Renal cortex interstitium (tissue), 11 donors: ENCODE results near the gene IL27RA. TPM values are rescaled to one million over a fixed set of nuclear protein-coding genes. Genes with fewer than 3 reads are reported as not detected.
A peak's percentile ranks its signal among the peaks of the same experiment; 100 is the strongest.
"Not testable (repeated sequence)": the region's sequence is repeated elsewhere in the genome, so short reads cannot be mapped to it uniquely, and the experiment has no call there.

Experiments used
- DNase-seq, 11 donors: peaks; one replicate each; pipeline ENCODE4 v3.0.0-alpha.2; 2013; ENCODE audit warnings: low read depth in 9 of 11, low spot score in 4 of 11; ENCODE audit errors: extremely low read depth in 1 of 11
- polyA plus RNA-seq, 3 donors: library from polyadenylated mRNA; unstranded; fragments of 120-200 nt; gene quantifications; one replicate each; pipeline ENCODE4 v1.2.1, GENCODE V29; 2013; ENCODE audit not compliant: insufficient read length in 3 of 3

The IL27RA gene
- polyA plus RNA-seq, 3 donors: 4.6 to 7.3 (median 6.4) TPM

DNA sequence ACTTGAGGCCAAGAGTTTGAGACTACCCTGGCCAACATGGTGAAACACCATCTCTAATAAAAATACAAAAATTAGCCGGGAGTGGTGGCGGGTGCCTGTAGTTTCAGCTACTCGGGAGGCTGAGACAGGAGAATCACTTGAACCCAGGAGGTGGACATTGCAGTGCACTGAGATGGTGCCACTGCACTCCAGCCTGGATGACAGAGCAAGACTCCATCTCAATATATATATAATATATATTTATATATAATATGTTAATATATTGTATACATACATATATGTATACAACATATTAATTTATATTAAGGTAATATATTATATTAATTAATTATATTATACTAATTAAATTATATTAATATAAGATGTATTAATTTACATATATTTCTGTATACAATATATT is 11.8 kb upstream of the IL27RA start:
- DNase-seq: not testable (repeated sequence)

DNA sequence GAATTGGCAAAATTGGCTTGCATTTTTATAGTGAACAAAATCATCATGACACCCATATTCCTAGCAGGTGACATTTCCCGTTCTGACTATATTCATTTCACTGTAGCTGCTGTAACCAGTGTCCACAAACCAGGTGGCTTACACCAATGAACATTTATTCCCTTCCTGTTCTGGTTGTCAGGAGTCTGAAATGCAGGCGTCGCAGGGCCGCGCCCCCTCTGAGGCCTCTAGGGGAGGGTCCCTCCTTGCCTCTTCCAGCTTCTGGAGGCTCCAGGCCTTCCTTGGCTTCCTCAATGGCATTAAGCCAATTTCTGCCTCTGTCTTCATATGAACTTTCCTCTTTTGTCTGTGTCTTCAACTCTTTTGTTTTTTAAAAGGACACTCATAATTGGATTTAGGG is 10.1 kb upstream of the IL27RA start:
- DNase-seq: no peak

DNA sequence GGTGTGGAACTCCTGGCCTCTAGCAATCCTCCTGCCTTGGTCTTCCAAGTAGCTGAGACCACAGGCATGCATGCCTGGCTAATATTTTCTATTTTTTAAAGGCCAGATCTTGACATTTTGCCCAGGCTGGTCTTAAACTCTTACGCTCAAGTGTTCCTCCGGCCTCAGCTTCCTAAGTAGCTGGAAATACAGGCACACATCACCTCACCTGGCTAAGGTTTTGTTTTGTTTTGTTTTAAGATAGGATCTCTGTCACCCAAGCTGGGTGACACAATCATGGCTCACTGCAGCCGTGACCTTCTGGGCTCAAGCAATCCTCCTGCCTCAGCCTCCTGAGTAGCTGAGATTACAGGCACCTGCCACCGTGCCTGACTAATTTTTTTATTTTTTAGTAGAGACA is 9.1 kb upstream of the IL27RA start:
- DNase-seq: no peak

DNA sequence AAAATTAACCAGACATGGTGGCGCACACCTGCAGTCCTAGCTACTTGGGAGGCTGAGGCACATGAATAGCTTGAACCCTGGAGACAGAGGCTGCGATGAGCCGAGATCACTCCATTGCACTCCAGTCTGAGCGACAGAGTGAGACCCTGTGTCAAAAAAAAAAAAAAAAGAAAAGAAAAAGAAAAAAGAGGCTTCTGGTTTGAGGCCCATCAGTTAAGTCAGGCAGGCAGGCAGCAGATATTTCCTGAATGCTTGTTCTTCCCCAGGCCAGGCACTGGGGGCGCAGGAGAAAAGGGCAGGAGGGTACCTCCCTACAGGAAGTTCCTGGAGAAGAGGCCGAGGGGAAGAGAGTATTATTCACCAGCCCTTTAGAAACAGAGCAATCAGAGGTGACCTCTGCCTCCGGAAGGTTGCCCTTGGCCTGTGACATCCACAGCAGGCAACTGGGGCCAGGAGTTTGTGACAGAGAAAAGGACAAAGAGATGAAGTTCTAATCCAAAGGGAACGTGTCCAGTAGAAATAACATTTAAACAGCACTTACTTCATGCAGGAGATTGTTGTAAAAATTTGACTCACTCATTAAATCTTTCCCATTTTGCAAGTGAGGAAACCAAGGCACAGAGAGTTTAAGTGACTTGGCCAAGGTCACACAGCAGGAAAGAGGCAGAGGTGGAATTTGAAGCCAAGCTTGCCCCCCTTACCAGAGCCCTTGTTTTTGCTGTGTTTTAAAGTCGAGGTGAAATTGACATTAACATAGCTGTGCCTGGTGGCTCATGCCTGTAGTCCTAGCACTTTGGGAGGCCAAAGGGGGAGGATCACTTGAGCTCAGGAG is 7.9 kb upstream of the IL27RA start:
- DNase-seq: no peak

DNA sequence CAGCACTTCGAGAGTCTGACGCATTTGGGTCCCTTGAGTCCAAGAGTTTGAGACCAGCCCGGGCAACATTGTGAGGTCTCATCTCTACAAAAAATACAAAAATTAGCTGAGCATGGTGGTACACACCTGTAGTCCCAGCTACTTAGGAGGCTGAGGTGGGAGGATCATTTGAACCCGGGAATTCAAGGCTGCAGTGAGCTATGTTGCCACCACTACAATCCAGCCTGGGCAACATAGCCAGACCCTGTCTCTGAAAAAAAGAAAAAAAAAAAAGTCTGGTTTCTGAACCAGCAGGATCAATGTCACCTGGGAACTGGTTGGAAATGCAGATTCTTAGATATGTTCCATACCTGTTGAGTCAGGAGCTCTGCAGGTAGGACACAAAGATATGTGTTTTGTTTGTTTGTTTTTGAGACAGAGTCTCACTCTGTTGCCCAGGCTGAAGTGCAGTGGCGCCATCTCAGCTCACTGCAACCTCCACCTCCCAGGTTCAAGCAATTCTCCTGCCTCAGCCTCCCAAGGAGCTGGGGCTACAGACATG is 4.8 kb upstream of the IL27RA start:
- not testable (repeated sequence) for DNase-seq

DNA sequence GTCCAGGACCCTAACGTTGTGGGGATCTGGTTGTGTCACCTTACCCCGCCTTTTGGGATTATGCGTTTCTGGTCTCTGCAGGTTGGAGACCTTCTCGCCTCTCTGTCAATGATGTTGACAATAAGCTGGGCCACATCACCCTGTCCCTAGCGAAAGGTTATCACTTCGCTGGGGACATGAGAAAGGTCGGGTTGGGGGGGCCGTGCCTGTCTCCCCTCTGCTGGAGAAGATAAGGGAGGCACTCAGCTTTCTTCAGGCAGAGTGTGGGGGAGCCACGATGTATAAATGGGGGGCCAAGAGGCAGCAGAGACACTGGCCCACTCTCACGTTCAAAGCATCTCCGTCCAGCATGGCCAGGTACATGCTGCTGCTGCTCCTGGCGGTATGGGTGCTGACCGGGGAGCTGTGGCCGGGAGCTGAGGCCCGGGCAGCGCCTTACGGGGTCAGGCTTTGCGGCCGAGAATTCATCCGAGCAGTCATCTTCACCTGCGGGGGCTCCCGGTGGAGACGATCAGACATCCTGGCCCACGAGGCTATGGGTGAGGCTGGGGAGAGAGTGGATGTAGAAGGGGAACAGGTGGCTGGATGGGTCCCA is 3.6 kb upstream of the IL27RA start, which contains the start of gene RLN3:
Gene RLN3, plus strand, starts transcription at position 293 of the 595 bp plus-strand sequence. Its CDS starts 57 bp downstream, at position 350.
- no peak for DNase-seq

DNA sequence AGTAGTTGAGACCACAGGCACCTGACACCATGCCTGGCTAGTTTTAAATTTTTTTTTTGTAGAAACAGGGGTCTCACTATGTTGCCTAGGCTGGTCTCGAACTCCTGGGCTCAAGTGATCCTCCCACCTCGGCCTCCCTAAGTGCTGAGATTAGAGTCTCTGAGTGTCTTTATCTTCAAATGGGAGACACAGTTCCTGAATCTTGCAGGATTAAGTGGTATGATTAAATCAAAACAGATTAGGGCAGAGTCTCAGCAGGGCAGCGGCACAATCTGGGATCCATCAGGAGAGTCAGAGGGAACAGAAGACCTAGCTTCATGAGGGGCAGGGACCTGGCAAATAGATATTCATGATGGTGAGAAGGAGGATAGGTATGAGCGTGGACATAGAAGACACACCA is 2.7 kb upstream of the IL27RA start:
- DNase-seq: no peak

DNA sequence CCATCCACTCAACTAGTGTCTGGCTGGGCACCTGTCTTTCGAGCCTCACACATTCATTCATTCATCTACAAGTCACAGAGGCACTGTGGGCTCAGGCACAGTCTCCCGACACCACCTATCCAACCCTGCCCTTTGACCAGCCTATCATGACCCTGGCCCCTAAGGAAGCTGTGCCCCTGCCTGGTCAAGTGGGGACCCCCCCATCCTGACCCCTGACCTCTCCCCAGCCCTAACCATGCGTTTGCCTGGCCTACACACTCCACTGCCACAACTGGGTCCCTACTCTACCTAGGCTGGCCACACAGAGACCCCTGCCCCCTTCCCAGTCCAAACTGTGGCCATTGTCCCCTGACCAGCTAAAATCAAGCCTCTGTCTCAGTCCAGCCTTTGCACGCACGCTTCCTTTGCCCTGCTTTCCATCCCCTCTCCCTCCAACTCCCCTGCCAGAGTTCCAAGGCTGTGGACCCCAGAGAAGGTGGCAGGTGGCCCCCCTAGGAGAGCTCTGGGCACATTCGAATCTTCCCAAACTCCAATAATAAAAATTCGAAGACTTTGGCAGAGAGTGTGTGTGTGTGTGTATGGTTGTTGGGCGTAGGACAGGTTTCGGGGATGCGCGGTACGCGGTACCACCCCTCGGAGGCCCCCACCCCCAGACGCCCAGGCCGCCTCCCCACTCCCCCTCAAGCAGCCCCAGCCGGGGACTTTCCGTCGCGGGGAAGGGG is 404 bp upstream of the IL27RA start:
- DNase-seq: no peak

DNA sequence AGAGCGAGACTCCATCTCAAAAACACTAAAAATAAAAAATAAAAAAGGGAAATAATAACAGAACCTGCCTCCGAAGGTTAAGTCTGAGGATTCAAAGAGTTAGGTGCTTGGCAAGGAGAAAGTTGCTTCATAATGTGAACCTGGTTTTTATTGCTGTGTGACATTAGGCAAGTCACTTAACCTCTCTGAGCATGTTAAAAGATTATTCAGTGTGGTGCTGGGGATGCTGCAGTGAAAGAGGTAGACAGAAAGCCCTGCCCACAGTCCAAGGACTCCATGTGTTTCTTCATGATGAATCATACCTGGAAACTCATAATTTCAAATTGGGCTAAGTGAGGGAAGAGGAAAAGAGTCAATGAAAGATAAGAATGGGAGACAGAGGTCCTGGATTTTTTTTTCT is 2.4 kb downstream of the IL27RA start:
- DNase-seq: no peak

DNA sequence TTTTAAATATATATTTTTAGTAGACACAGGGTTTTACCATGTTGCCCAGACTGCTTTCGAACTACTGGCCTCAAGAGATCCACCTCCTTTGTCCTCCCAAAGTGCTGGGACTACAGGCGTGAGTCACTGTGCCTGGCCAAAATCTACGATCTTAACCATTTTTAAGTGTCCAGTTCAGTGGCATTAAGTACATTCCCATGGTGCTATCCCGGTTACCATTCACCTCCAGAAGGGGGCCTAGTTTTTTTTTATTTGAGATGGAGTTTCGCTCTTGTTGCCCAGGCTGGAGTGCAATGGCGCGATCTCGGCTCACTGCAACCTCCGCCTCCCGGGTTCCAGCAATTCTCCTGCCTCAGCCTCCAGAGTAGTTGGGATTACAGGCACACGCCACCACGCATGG is 3.6 kb downstream of the IL27RA start:
- DNase-seq: not testable (repeated sequence)

DNA sequence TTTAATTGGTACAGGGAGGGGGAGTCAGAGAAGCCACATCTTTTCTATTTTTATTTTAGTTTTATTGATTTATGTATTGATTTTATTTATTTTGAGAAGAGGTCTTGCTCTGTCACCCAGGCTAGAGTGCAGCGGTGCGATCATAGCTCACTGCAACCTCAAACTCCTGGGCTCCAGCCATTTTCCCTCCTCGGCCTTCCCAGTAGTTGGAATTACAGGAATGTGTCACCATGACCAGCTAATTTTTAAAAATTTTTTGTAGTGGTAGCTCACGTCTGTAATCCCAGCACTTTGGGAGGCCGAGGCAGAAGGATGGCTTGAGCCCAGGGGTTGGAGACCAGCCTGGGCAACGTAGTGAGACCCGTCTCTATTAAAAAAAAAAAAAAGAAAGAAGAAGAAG is 4.1 kb downstream of the IL27RA start:
- no peak for DNase-seq

DNA sequence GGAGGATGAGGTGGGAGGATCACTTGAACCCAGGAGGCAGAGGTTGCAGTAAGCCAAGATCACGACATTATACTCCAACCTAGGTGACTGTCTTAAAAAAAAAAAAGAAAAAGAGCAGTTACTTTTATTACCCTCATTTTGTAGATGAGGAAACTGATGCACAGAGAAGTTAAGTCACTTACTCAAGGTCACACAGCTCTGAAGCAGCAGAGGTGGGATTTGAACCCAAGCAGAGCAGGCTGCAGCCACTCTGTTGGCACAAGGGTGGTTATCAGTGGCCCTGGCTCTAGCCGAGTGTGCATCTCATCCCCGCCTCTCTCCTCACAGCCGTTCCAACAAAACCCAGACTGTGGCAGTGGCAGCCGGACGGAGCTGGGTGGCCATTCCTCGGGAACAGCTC is 7.6 kb downstream of the IL27RA start:
- no peak for DNase-seq

DNA sequence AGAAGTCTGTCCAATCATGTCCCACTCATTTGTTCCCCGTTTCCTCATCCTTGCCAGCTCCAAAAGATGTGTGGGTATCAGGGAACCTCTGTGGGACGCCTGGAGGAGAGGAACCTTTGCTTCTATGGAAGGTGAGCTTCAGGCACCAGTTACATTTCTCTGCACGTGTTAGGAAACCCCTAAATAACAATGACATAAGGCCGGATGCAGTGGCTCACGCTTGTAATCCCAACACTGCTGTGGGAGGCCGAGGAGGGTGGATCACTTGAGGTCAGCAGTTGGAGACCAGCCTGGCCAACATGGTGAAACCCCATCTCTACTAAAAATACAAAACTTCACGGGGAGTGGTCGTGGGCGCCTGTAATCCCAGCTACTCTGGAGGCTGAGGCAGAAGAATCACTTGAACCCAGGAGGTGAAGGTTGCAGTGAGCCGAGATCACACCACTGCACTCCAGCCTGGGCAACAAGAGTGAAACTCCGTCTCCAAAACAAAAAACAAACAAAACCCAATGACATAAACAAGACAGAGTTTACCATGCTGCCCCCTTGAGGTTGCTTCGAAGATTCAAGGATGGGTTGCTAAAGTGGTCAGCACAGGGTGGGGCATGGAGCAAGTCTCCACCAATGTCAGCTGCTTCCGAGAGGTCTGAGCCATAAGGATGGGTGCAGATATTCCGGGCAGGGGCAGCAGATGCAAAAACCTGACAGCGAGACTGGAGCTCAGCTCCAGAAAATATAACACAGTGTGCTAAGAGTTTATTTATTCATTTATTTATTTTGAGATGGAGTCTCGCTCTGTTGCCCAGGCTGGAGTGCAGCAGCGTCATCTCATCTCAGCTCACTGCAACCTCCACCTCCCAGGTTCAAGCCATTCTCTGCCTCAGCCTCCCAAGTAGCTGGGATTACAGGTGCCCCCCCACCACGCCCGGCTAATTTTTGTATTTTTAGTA is 11.4 kb downstream of the IL27RA start:
- DNase-seq: peak in 7 of 11 donors; percentile 60 to 83 (median 75)

DNA sequence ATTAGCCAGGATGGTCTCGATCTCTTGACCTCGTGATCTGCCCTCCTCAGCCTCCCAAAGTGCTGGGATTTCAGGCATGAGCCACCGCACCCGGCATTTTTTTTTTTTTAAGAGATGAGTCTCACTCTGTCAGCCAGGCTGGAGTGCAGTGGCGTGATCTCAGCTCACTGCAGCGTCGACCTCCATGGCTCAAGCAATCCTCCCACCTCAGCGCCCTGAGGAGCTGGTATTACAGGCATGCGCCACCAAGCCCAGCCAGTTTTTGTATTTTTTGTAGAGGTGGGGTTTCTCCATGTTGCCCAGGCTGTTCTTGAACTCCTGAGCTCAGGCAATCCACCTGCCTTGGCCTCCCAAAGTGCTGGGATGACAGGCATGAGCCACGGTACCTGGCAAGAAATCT is 16.3 kb downstream of the IL27RA start:
- DNase-seq: not testable (repeated sequence)

DNA sequence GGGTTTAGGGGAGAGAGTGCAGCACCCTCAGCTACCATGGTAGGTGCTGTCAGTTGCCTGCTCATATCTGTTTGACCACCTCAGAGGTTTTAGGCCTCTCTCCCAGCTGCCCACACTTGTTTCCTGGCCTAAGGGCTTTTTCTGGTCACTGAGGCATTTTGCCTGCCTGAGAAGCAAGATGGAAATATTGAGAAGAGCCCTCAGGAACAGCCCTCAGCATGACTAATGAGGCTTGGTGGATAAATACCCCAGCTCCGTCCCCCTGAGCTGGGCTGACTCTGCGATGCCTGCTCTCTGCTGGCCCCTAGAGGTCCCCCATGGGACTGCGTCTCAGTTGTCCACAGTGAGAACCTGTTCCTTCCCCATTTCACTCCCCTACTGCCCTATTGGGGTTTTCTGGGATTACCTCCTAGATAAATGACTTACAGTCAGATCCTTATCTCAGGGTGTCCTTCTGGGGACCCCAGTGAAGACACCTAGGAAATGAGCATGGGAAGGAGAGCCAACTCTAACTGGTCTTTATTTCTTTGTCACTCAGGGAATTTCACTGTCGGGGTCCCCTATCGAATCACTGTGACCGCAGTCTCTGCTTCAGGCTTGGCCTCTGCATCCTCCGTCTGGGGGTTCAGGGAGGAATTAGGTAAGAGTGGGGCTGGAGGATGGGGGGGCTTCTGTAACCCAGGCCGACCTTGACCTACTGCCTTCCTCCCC is 17.0 kb downstream of the IL27RA start:
- no peak for DNase-seq

DNA sequence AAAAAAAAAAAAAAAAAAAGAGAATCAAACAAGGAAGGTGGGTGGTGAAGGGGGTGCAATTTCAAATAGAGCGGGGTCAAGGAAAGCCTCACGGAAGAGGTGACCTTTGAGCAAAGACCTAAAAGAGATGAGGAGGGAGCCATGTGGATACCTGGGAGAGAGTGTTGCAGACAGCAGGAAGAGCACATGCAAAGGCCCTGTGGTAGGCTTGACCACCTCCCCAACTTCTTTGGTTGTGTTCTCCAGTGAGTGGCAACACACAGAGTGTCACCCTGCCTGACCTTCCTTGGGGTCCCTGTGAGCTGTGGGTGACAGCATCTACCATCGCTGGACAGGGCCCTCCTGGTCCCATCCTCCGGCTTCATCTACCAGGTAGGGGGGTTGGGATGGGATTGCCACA is 18.9 kb downstream of the IL27RA start:
- no peak for DNase-seq

DNA sequence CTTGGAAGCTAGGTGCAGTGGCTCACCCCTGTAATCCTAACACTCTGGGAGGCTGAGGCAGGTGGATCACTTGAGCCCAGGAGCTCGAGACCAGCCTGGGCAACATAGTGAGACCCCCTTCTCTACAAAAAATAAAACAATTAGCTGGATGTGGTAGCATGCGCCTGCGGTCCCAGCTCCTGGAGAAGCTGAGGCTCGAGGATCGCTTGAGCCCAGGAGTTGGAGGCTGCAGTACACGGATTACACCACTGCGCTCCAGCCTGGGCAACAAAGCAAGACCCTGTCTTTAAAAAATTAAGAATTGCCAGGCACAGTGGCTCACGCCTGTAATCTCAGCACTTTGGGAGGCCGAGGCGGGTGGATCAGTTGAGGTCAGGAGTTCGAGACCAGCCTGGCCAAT is 19.4 kb downstream of the IL27RA start:
- DNase-seq: not testable (repeated sequence)

DNA sequence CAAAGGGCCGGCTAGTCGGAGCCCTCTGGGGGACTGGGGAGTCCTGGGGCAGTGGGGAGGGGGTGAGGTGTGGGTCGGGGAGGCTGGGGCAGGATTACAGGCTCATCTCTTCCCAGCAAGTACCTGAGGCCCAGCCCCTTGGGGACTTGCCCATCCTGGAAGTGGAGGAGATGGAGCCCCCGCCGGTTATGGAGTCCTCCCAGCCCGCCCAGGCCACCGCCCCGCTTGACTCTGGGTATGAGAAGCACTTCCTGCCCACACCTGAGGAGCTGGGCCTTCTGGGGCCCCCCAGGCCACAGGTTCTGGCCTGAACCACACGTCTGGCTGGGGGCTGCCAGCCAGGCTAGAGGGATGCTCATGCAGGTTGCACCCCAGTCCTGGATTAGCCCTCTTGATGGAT is 20.4 kb downstream of the IL27RA start:
- no peak for DNase-seq
